ENCODE results near the gene GIT1.

Gene GIT1

DNA sequence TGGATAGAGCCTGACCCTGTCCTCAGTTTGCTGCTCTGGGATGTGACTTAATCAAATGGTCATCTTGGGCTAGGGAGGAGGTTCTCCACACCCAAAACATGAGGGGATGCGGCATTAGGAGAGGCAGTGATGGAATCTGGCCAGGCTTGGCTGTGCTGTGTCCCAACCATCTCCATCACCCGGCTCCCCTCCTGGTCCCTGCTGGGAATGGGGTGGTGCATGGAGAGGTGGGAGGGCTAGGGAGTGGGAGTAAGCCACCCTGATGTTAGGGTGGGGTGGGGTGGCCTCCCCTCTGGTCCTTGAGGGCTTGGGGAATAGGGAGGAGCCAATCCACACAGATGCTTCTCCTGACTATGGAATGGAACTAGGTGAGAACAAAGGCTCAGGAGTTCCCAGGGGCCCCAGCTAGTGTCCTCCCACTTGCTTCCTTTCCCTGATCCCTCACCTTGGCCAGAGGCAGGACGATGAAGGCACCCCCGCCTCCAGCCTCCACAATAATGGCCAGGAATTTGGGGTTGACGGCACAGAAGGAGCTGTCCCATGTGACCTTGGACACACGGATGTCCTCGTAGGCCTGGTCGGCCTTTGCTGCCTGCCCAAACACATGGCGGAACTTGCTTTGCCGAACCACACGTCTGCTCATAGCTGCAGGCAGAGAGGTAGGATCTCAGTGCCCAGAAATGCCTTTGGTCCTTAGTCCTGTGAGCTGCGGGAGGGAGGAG is 31.5 kb upstream of the GIT1 start:
- Histone ChIP-seq H3K36me3 (ENCODE audit: control insufficient read depth in 1 of 2, insufficient read depth in 2 of 2, low read depth in 1 of 2, low read length in 2 of 2) (peaks cover 0 to 6% of the 10 kb centered on the region in 2 experiments), H2BK120ac (ENCODE audit: low read depth, low read length) (no peak overlapping the region), H3K27ac (ENCODE audit: low read length, poor library complexity, severe bottlenecking) (no peak overlapping the region), H3K79me1 (replicated peaks; ENCODE audit: low read length, poor library complexity, severe bottlenecking) (no peaks in the 10 kb centered on the region), H3K23ac (ENCODE audit: low read length in 2 of 2) (no peak overlapping the region), H3K14ac (ENCODE audit: low read length in 2 of 2) (no peak overlapping the region), H3K4ac (ENCODE audit: low read depth in 1 of 2, low read length in 2 of 2) (no peak overlapping the region), H2BK5ac (ENCODE audit: low read depth, low read length, poor library complexity, severe bottlenecking) (no peak overlapping the region), H3K9ac (ENCODE audit: low read length) (no peak overlapping the region), H4K91ac (ENCODE audit: low read length) (no peak overlapping the region), H4K8ac (ENCODE audit: low read length) (no peak overlapping the region), H3K27me3 (ENCODE audit: control insufficient read depth in 1 of 2, insufficient read depth in 1 of 2, low read length in 2 of 2) (peaks cover 8 to 9% of the 10 kb centered on the region in 2 experiments), H2AK5ac (ENCODE audit: low read length, severe bottlenecking) (no peak overlapping the region), H3K4me1 (ENCODE audit: control insufficient read depth, insufficient read depth, low read depth, low read length) (peaks cover 49% of the 10 kb centered on the region), H2BK12ac (ENCODE audit: low read length in 2 of 2) (no peak overlapping the region), H3K4me2 (ENCODE audit: low read length, poor library complexity, severe bottlenecking) (no peak overlapping the region), H2BK15ac (ENCODE audit: low read depth, poor library complexity, severe bottlenecking) (no peak overlapping the region), H3K18ac (ENCODE audit: low read depth in 1 of 2, low read length in 2 of 2) (no peak overlapping the region), H3K4me3 (ENCODE audit: insufficient read depth in 1 of 2, low read depth in 1 of 2, low read length in 2 of 2) (no peak overlapping the region), H2AFZ (ENCODE audit: low read depth, low read length) (no peak overlapping the region), H3K9me3 (ENCODE audit: control insufficient read depth, low read length) (no peaks in the 10 kb centered on the region)
- WGBS, result 95% methylated on average over 12 of the region's 12 CpGs
- DNase-seq, result no peak

DNA sequence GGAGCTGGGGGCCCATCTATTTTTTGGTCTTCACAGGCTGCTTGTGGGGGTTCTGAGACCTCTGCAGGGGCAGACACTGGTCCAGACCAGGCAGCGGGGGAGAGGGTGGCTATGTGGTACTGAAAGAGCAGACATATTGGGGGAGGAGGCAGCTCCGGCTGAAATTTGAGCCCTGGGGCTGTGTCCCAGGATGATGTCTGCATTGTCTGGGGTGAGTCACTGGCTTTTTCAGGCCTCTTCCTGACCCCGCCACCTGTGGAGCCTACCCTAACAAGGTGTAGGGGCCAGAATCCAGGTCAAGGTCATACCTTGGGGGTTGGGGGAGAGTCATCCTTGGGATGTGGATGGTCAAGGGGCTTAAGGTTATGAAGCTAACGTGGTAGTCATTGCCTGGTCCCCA is 30.8 kb upstream of the GIT1 start:
- no peak overlapping the region for H3K4ac ChIP-seq (ENCODE audit: low read depth in 1 of 2, low read length in 2 of 2)
- no peak overlapping the region for H3K23ac ChIP-seq (ENCODE audit: low read length in 2 of 2)
- no peak overlapping the region for H3K4me3 ChIP-seq (ENCODE audit: insufficient read depth in 1 of 2, low read depth in 1 of 2, low read length in 2 of 2)
- H2BK5ac ChIP-seq (ENCODE audit: low read depth, low read length, poor library complexity, severe bottlenecking), result no peak overlapping the region
- no peak overlapping the region for H4K8ac ChIP-seq (ENCODE audit: low read length)
- no peak overlapping the region for H3K18ac ChIP-seq (ENCODE audit: low read depth in 1 of 2, low read length in 2 of 2)
- H2BK12ac ChIP-seq (ENCODE audit: low read length in 2 of 2), result no peak overlapping the region
- peaks cover 8 to 9% of the 10 kb centered on the region in 2 experiments for H3K27me3 ChIP-seq (ENCODE audit: control insufficient read depth in 1 of 2, insufficient read depth in 1 of 2, low read length in 2 of 2)
- H2AFZ ChIP-seq (ENCODE audit: low read depth, low read length), result no peak overlapping the region
- no peak overlapping the region for H4K91ac ChIP-seq (ENCODE audit: low read length)
- peaks cover 54% of the 10 kb centered on the region for H3K4me1 ChIP-seq (ENCODE audit: control insufficient read depth, insufficient read depth, low read depth, low read length)
- H3K4me2 ChIP-seq (ENCODE audit: low read length, poor library complexity, severe bottlenecking), result no peak overlapping the region
- no peak overlapping the region for H3K14ac ChIP-seq (ENCODE audit: low read length in 2 of 2)
- no peak overlapping the region for H2BK120ac ChIP-seq (ENCODE audit: low read depth, low read length)
- H3K36me3 ChIP-seq (ENCODE audit: control insufficient read depth in 1 of 2, insufficient read depth in 2 of 2, low read depth in 1 of 2, low read length in 2 of 2), result peaks cover 0 to 6% of the 10 kb centered on the region in 2 experiments
- WGBS, result 94% methylated on average over 4 of the region's 4 CpGs
- DNase-seq, result no peak
- H2AK5ac ChIP-seq (ENCODE audit: low read length, severe bottlenecking), result no peak overlapping the region
- no peak overlapping the region for H2BK15ac ChIP-seq (ENCODE audit: low read depth, poor library complexity, severe bottlenecking)
- no peaks in the 10 kb centered on the region for H3K9me3 ChIP-seq (ENCODE audit: control insufficient read depth, low read length)
- no peak overlapping the region for H3K9ac ChIP-seq (ENCODE audit: low read length)
- no peak overlapping the region for H3K27ac ChIP-seq (ENCODE audit: low read length, poor library complexity, severe bottlenecking)
- H3K79me1 ChIP-seq (replicated peaks; ENCODE audit: low read length, poor library complexity, severe bottlenecking), result no peaks in the 10 kb centered on the region

DNA sequence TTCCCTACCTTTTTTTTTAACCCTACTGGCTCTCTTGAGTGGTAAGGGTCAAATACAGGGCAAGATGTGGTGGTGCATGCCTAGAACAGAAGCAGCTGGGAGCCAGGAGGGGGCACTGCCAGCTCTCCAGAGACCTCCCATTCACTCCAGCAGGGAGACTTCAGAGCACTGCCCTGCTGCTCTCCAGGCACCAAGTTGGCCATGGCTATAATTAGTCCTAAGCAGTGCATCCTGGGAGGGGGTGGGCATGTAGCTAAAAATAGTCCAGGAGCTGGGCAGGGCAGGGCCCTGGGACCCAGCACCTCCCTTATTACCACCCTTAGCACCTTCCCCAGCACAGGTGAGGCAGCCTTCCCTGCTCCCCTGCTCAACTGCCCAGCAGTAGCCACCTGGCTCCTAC is 29.8 kb upstream of the GIT1 start:
- Histone ChIP-seq H4K8ac (ENCODE audit: low read length) (no peak overlapping the region), H3K23ac (ENCODE audit: low read length in 2 of 2) (peak overlapping the region in 1 of 2 experiments; percentile 5), H3K18ac (ENCODE audit: low read depth in 1 of 2, low read length in 2 of 2) (no peak overlapping the region), H2BK120ac (ENCODE audit: low read depth, low read length) (no peak overlapping the region), H3K27ac (ENCODE audit: low read length, poor library complexity, severe bottlenecking) (no peak overlapping the region), H2BK15ac (ENCODE audit: low read depth, poor library complexity, severe bottlenecking) (no peak overlapping the region), H2AFZ (ENCODE audit: low read depth, low read length) (no peak overlapping the region), H3K79me1 (replicated peaks; ENCODE audit: low read length, poor library complexity, severe bottlenecking) (no peaks in the 10 kb centered on the region), H3K36me3 (ENCODE audit: control insufficient read depth in 1 of 2, insufficient read depth in 2 of 2, low read depth in 1 of 2, low read length in 2 of 2) (peaks cover 0 to 3% of the 10 kb centered on the region in 2 experiments), H3K27me3 (ENCODE audit: control insufficient read depth in 1 of 2, insufficient read depth in 1 of 2, low read length in 2 of 2) (peaks cover 8 to 9% of the 10 kb centered on the region in 2 experiments), H2AK5ac (ENCODE audit: low read length, severe bottlenecking) (no peak overlapping the region), H3K9me3 (ENCODE audit: control insufficient read depth, low read length) (no peaks in the 10 kb centered on the region), H3K9ac (ENCODE audit: low read length) (no peak overlapping the region), H2BK5ac (ENCODE audit: low read depth, low read length, poor library complexity, severe bottlenecking) (no peak overlapping the region), H3K4me1 (ENCODE audit: control insufficient read depth, insufficient read depth, low read depth, low read length) (peaks cover 60% of the 10 kb centered on the region), H2BK12ac (ENCODE audit: low read length in 2 of 2) (peak overlapping the region in 1 of 2 experiments; percentile 32), H3K4ac (ENCODE audit: low read depth in 1 of 2, low read length in 2 of 2) (no peak overlapping the region), H4K91ac (ENCODE audit: low read length) (peak overlapping the region; percentile 34), H3K4me2 (ENCODE audit: low read length, poor library complexity, severe bottlenecking) (no peak overlapping the region), H3K4me3 (ENCODE audit: insufficient read depth in 1 of 2, low read depth in 1 of 2, low read length in 2 of 2) (no peak overlapping the region), H3K14ac (ENCODE audit: low read length in 2 of 2) (peak overlapping the region in 1 of 2 experiments; percentile 74)
- DNase-seq, result peak; percentile 55

DNA sequence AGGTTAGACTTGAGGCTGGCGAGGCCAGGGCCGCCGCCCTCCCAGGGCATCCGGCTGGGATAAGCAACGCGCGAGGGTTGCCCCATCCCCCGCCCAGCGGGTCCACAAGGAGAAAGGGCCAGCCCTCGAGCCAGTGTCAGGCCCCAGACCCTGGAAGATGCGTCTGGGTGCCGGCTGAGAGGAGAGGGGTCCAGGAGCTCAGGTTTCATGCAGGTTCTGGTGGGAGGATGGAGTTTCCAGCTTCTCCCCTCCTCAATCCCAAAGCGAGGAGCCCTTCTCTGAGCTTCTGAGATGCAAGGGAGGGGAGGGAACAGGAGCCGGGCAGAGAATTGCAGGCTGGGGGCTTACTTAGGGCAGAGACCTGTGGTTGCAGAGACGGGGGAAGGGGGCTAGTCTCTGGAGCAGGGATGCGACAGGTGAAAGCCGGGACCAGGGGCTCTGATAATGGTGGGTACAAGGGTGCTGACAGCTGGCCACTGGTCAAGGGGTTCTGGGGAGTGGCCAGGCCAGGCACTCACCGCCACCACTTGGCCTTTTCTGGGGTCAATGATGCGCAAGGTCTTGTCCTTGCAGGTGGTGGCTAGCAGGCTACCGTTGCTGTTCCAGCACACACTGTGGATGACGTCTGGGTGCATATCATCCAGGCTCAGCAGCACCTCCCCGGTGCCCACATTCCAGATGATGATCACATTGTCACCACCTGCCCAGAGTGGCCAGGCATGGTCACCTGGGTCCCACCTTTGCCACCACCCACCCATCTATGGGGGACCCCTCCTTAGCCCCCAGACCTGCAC is 29.0 kb upstream of the GIT1 start:
- Histone ChIP-seq H3K36me3 (ENCODE audit: control insufficient read depth in 1 of 2, insufficient read depth in 2 of 2, low read depth in 1 of 2, low read length in 2 of 2) (peaks cover 0 to 3% of the 10 kb centered on the region in 2 experiments), H2AK5ac (ENCODE audit: low read length, severe bottlenecking) (no peak overlapping the region), H3K9ac (ENCODE audit: low read length) (no peak overlapping the region), H3K79me1 (replicated peaks; ENCODE audit: low read length, poor library complexity, severe bottlenecking) (no peaks in the 10 kb centered on the region), H2BK15ac (ENCODE audit: low read depth, poor library complexity, severe bottlenecking) (peak overlapping the region; percentile 26), H4K8ac (ENCODE audit: low read length) (no peak overlapping the region), H3K27me3 (ENCODE audit: control insufficient read depth in 1 of 2, insufficient read depth in 1 of 2, low read length in 2 of 2) (peaks cover 8 to 9% of the 10 kb centered on the region in 2 experiments), H3K18ac (ENCODE audit: low read depth in 1 of 2, low read length in 2 of 2) (peak overlapping the region in 1 of 2 experiments; percentile 49), H3K27ac (ENCODE audit: low read length, poor library complexity, severe bottlenecking) (no peak overlapping the region), H3K23ac (ENCODE audit: low read length in 2 of 2) (no peak overlapping the region), H2BK5ac (ENCODE audit: low read depth, low read length, poor library complexity, severe bottlenecking) (no peak overlapping the region), H3K14ac (ENCODE audit: low read length in 2 of 2) (no peak overlapping the region), H4K91ac (ENCODE audit: low read length) (no peak overlapping the region), H2BK120ac (ENCODE audit: low read depth, low read length) (no peak overlapping the region), H3K4ac (ENCODE audit: low read depth in 1 of 2, low read length in 2 of 2) (peak overlapping the region in 1 of 2 experiments; percentile 27), H3K4me2 (ENCODE audit: low read length, poor library complexity, severe bottlenecking) (peak overlapping the region; percentile 70), H2BK12ac (ENCODE audit: low read length in 2 of 2) (peak overlapping the region in 1 of 2 experiments; percentile 50), H3K9me3 (ENCODE audit: control insufficient read depth, low read length) (no peaks in the 10 kb centered on the region), H3K4me1 (ENCODE audit: control insufficient read depth, insufficient read depth, low read depth, low read length) (peaks cover 67% of the 10 kb centered on the region), H2AFZ (ENCODE audit: low read depth, low read length) (no peak overlapping the region), H3K4me3 (ENCODE audit: insufficient read depth in 1 of 2, low read depth in 1 of 2, low read length in 2 of 2) (peak overlapping the region in 1 of 2 experiments; percentile 28)
- no peak for DNase-seq
- 45% methylated on average over 18 of the region's 22 CpGs for WGBS
